Measurements from ENCODE around the gene ST6GALNAC2.
"Not testable (repeated sequence)": the region's sequence is repeated elsewhere in the genome, so short reads cannot be mapped to it uniquely, and the experiment has no call there.

Gene ST6GALNAC2

GRCh38 chr17:76566613-76566943, 19.1 kb downstream of the ST6GALNAC2 start:
- no peak for TF ChIP-seq CTCF (IDR thresholded peaks at IDR 0.05; ENCODE audit: borderline replicate concordance, insufficient read depth, low read depth, low read length)
- no peak overlapping the region for H3K4me3 ChIP-seq (ENCODE audit: low read depth, low read length)

- H3K4me3 ChIP-seq (ENCODE audit: low read depth, low read length), result no peak overlapping the region
- no peak for TF ChIP-seq CTCF (IDR thresholded peaks at IDR 0.05; ENCODE audit: borderline replicate concordance, insufficient read depth, low read depth, low read length)
Measured at GRCh38 chr17:76565728-76566612, 19.7 kb downstream of the ST6GALNAC2 start.

- not testable (repeated sequence) for H3K4me3 ChIP-seq (ENCODE audit: low read depth, low read length)
Measured at GRCh38 chr17:76564991-76565727, 20.5 kb downstream of the ST6GALNAC2 start.

GRCh38 chr17:76563359-76563758, 22.3 kb downstream of the ST6GALNAC2 start:
- H3K4me3 ChIP-seq (ENCODE audit: low read depth, low read length), result not testable (repeated sequence)

GRCh38 chr17:76562734-76563148, 22.9 kb downstream of the ST6GALNAC2 start:
- H3K4me3 ChIP-seq (ENCODE audit: low read depth, low read length), result no peak overlapping the region
- TF ChIP-seq CTCF (IDR thresholded peaks at IDR 0.05; ENCODE audit: borderline replicate concordance, insufficient read depth, low read depth, low read length), result no peak

- TF ChIP-seq CTCF (IDR thresholded peaks at IDR 0.05; ENCODE audit: borderline replicate concordance, insufficient read depth, low read depth, low read length), result no peak
- H3K4me3 ChIP-seq (ENCODE audit: low read depth, low read length), result no peak overlapping the region
Measured at GRCh38 chr17:76561799-76562268, 23.8 kb downstream of the ST6GALNAC2 start.

GRCh38 chr17:76561332-76561731, 24.3 kb downstream of the ST6GALNAC2 start:
- no peak overlapping the region for H3K4me3 ChIP-seq (ENCODE audit: low read depth, low read length)
- TF ChIP-seq CTCF (IDR thresholded peaks at IDR 0.05; ENCODE audit: borderline replicate concordance, insufficient read depth, low read depth, low read length), result no peak

- no peak overlapping the region for H3K4me3 ChIP-seq (ENCODE audit: low read depth, low read length)
- no peak for TF ChIP-seq CTCF (IDR thresholded peaks at IDR 0.05; ENCODE audit: borderline replicate concordance, insufficient read depth, low read depth, low read length)
Measured at GRCh38 chr17:76560877-76561221, 24.8 kb downstream of the ST6GALNAC2 start.
